HG03575 (cell line): Measurements from ENCODE around the gene ANAPC2.

Experiments used
- ATAC-seq: cut with Tn5 transposase; IDR thresholded peaks from one replicate; pipeline ENCODE4 v1.9.1; 2021; ENCODE audit not compliant: unreplicated experiment, insufficient number of reproducible peaks, low FRiP score; ENCODE audit errors: extremely low read depth

ANAPC2 gene

GRCh38 chr9:137181680-137182079, 6.7 kb downstream of the ANAPC2 start:
- ATAC-seq, result no peak

- no peak for ATAC-seq
These were observed 7.9 kb downstream of the ANAPC2 start for GRCh38 chr9:137180491-137180890.

GRCh38 chr9:137179761-137180160, 8.6 kb downstream of the ANAPC2 start:
- no peak for ATAC-seq

- no peak for ATAC-seq
These were observed 9.3 kb downstream of the ANAPC2 start for GRCh38 chr9:137178939-137179630.

GRCh38 chr9:137178201-137178938, 10.0 kb downstream of the ANAPC2 start:
- ATAC-seq, result no peak

- ATAC-seq, result no peak
These were observed 11.8 kb downstream of the ANAPC2 start for GRCh38 chr9:137176302-137177182.

GRCh38 chr9:137175345-137175961, 12.9 kb downstream of the ANAPC2 start:
- ATAC-seq, result no peak

- ATAC-seq, result no peak
These were observed 13.6 kb downstream of the ANAPC2 start for GRCh38 chr9:137174722-137175293.

- ATAC-seq, result no peak
These were observed 14.3 kb downstream of the ANAPC2 start for GRCh38 chr9:137173796-137174664.

GRCh38 chr9:137172901-137173795, 15.2 kb downstream of the ANAPC2 start:
- no peak for ATAC-seq

GRCh38 chr9:137171149-137171900, 17.0 kb downstream of the ANAPC2 start:
- no peak for ATAC-seq

GRCh38 chr9:137170486-137171148, 17.7 kb downstream of the ANAPC2 start:
- no peak for ATAC-seq

- ATAC-seq, result no peak
These were observed 18.4 kb downstream of the ANAPC2 start, which contains the start of gene LRRC26 for GRCh38 chr9:137169896-137170358. TSS of gene LRRC26 (minus strand) at chr9:137170051. CDS start at chr9:137169943, 108 bp downstream.

- no peak for ATAC-seq
These were observed 19.2 kb downstream of the ANAPC2 start for GRCh38 chr9:137168904-137169856.

- no peak for ATAC-seq
These were observed 19.8 kb downstream of the ANAPC2 start for GRCh38 chr9:137168573-137168903.
